ENCODE measurements around the gene TPPP2. TPM values are rescaled to one million over a fixed set of nuclear protein-coding genes. Genes with fewer than 3 reads are reported as not detected.
"Not testable (repeated sequence)": the region's sequence is repeated elsewhere in the genome, so short reads cannot be mapped to it uniquely, and the experiment has no call there.

The TPPP2 gene
- total RNA-seq, 1 experiment from 2014 or later: 0.35 TPM

- TF ChIP-seq NFE2L1 (CRISPR knock-in tag; IDR thresholded peaks at IDR 0.05): no peak
- no peak for TF ChIP-seq CDX4 (CRISPR knock-in tag; IDR thresholded peaks at IDR 0.05; ENCODE audit: borderline replicate concordance)
- TF ChIP-seq FOXJ3 (CRISPR knock-in tag; IDR thresholded peaks at IDR 0.05; ENCODE audit: borderline replicate concordance): no peak
- TF ChIP-seq SMAD3 (CRISPR knock-in tag; IDR thresholded peaks at IDR 0.05; ENCODE audit: borderline replicate concordance): no peak
- no peak for TF ChIP-seq KAT7 (CRISPR knock-in tag; IDR thresholded peaks at IDR 0.05; ENCODE audit: borderline replicate concordance)
Observed at GRCh38 chr14:21003788-21004346, 26.1 kb upstream of the TPPP2 start (continued).

- H3K4me1 Mint-ChIP-seq; H3K4me3 Mint-ChIP-seq; H3K9me3 Mint-ChIP-seq; H3K27me3 Mint-ChIP-seq (ENCODE audit: low read depth); DNase-seq (ENCODE audit: low spot score); POLR2A ChIA-PET; H3K36me3 Mint-ChIP-seq; ATAC-seq; H3K27ac Mint-ChIP-seq: not testable (repeated sequence)
- CTCF ChIA-PET: interaction anchor here (0.8 to 9.1 kb wide), 2 partner anchors 32 to 39 kb away, joined by 4 to 670 read pairs; partner anchors contain the start of gene RNASE7
Observed at GRCh38 chr14:21009721-21010120, 20.3 kb upstream of the TPPP2 start.

- ATAC-seq: no peak
- peaks cover 17% of the 10 kb centered on the region for H3K4me1 Mint-ChIP-seq
- ChIA-PET CTCF (interaction anchor here (2.1 to 9.1 kb wide), 6 partner anchors 12 to 81 kb away, joined by 8 to 670 read pairs (median 44); partner anchors contain the start of genes ARHGEF40, RNASE7 and SLC39A2), POLR2A (no interaction called here)
- H3K9me3 Mint-ChIP-seq: no peaks in the 10 kb centered on the region
- DNase-seq (ENCODE audit: low spot score): no peak
- TF ChIP-seq ZNF416 (CRISPR knock-in tag; IDR thresholded peaks at IDR 0.05) (no peak), RORB (CRISPR knock-in tag; IDR thresholded peaks at IDR 0.05) (no peak), ERG (CRISPR knock-in tag; IDR thresholded peaks at IDR 0.05) (no peak), ELF4 (CRISPR knock-in tag; IDR thresholded peaks at IDR 0.05; ENCODE audit: low read depth) (no peak), USF2 (CRISPR knock-in tag; IDR thresholded peaks at IDR 0.05) (no peak), GTF2I (CRISPR knock-in tag; conservative IDR thresholded peaks at IDR 0.05) (no peak), ZMAT4 (CRISPR knock-in tag; IDR thresholded peaks at IDR 0.05) (no peak), ZNF232 (CRISPR knock-in tag; IDR thresholded peaks at IDR 0.05) (no peak), MXD4 (CRISPR knock-in tag; IDR thresholded peaks at IDR 0.05; ENCODE audit: borderline replicate concordance) (no peak), ZNF219 (CRISPR knock-in tag; IDR thresholded peaks at IDR 0.05; ENCODE audit: borderline replicate concordance) (no peak), TEAD4 (CRISPR knock-in tag; IDR thresholded peaks at IDR 0.05) (no peak), RELA (CRISPR knock-in tag; IDR thresholded peaks at IDR 0.05; ENCODE audit: borderline replicate concordance) (no peak), ESRRA (CRISPR knock-in tag; IDR thresholded peaks at IDR 0.05; ENCODE audit: borderline replicate concordance) (no peak), MLX (CRISPR knock-in tag; IDR thresholded peaks at IDR 0.05) (no peak), ZNF512 (CRISPR knock-in tag; IDR thresholded peaks at IDR 0.05; ENCODE audit: borderline replicate concordance) (no peak), FOXK1 (CRISPR knock-in tag; IDR thresholded peaks at IDR 0.05) (no peak)
- H3K4me3 Mint-ChIP-seq: no peak overlapping the region
- no peak overlapping the region for H3K27ac Mint-ChIP-seq
- peaks cover 3% of the 10 kb centered on the region for H3K27me3 Mint-ChIP-seq (ENCODE audit: low read depth)
- H3K36me3 Mint-ChIP-seq: no peaks in the 10 kb centered on the region
Observed at GRCh38 chr14:21011136-21011535, 18.9 kb upstream of the TPPP2 start.
